ENCODE measurements around the gene TEX36. TPM values are rescaled to one million over a fixed set of nuclear protein-coding genes. Genes with fewer than 3 reads are reported as not detected.

TEX36 gene
- total and polyA plus RNA-seq, 9 of the 15 experiments (the other 6 are each of a cell fraction or from before 2014, with no cell fraction given) = 0.10 to 0.82 (median 0.15) TPM; not detected in 6

DNA sequence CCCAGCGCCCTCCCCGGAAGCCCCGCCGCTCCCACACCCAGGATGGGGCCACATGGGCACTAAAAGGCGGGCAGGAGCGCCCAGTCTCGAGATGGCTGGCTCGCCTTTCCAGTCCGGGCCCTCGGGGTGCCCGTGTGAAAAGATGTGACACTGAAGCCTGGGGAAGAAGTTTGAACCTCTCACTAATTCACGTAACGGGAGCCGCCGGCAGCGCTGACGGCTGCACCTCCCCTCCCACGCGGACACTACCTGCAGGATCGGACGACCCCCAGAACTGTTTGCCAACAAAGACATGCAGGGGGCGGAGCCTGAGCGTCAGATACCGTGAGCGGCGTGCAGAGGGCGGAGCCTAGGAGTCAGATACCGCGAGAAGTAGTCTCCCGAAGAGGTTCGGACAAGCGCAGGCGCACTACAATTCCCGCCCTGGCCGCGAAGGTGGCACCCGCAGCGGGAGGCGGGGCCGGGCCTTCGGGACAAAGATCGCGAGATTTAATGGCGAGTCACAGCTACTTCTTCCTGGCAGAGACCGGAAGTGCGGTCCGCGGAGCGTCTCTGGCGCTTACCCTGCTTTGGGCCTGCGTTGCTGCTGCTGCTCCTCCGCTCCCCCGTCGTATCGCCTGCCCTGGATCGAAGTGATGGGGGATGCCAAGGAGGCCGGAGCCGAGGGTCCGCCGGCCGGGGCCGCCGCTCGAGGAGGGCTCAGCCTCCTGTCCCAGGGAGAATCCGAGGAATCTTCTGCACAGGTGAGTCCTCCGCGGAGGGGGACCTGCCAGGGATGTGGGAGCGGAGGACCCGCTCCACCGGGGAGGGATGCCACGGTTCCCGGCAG is 36.4 kb upstream of the TEX36 start, which contains the start of gene EDRF1 (continued):
- TF ChIP-seq, protein P1, sequence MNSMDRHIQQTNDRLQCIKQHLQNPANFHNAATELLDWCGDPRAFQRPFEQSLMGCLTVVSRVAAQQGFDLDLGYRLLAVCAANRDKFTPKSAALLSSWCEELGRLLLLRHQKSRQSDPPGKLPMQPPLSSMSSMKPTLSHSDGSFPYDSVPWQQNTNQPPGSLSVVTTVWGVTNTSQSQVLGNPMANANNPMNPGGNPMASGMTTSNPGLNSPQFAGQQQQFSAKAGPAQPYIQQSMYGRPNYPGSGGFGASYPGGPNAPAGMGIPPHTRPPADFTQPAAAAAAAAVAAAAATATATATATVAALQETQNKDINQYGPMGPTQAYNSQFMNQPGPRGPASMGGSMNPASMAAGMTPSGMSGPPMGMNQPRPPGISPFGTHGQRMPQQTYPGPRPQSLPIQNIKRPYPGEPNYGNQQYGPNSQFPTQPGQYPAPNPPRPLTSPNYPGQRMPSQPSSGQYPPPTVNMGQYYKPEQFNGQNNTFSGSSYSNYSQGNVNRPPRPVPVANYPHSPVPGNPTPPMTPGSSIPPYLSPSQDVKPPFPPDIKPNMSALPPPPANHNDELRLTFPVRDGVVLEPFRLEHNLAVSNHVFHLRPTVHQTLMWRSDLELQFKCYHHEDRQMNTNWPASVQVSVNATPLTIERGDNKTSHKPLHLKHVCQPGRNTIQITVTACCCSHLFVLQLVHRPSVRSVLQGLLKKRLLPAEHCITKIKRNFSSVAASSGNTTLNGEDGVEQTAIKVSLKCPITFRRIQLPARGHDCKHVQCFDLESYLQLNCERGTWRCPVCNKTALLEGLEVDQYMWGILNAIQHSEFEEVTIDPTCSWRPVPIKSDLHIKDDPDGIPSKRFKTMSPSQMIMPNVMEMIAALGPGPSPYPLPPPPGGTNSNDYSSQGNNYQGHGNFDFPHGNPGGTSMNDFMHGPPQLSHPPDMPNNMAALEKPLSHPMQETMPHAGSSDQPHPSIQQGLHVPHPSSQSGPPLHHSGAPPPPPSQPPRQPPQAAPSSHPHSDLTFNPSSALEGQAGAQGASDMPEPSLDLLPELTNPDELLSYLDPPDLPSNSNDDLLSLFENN (IDR thresholded peaks at IDR 0.05; ENCODE audit: low read depth in 2 of 2, low read length in 2 of 2) = no peak
- no peak for TF ChIP-seq SP2 (IDR thresholded peaks at IDR 0.05; ENCODE audit: extremely low read depth, low read depth, low read length, poor library complexity, severe bottlenecking)
- TF ChIP-seq SRSF3 (IDR thresholded peaks at IDR 0.05; ENCODE audit: insufficient read depth, low read length) = no peak
- no peak for TF ChIP-seq NR4A1 (CRISPR knock-in tag; IDR thresholded peaks at IDR 0.05)
- TF ChIP-seq NR4A1 (tag; IDR thresholded peaks at IDR 0.05) = no peak
- TF ChIP-seq ZNF668 (CRISPR knock-in tag; IDR thresholded peaks at IDR 0.05) = no peak
- TF ChIP-seq ZNF165 (CRISPR knock-in tag; IDR thresholded peaks at IDR 0.05; ENCODE audit: borderline replicate concordance) = no peak
- no peak for TF ChIP-seq KAT7 (CRISPR knock-in tag; IDR thresholded peaks at IDR 0.05; ENCODE audit: borderline replicate concordance)
- no peak for TF ChIP-seq FOXA3 (CRISPR knock-in tag; conservative IDR thresholded peaks at IDR 0.05 in 1 of 2, IDR thresholded peaks at IDR 0.05 in 1 of 2)
- TF ChIP-seq, protein P2, sequence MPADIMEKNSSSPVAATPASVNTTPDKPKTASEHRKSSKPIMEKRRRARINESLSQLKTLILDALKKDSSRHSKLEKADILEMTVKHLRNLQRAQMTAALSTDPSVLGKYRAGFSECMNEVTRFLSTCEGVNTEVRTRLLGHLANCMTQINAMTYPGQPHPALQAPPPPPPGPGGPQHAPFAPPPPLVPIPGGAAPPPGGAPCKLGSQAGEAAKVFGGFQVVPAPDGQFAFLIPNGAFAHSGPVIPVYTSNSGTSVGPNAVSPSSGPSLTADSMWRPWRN (IDR thresholded peaks at IDR 0.05; ENCODE audit: low read depth) = no peak
- TF ChIP-seq GATA2 (CRISPR knock-in tag; IDR thresholded peaks at IDR 0.05) = no peak
- TF ChIP-seq MXI1 (IDR thresholded peaks at IDR 0.05; ENCODE audit: low read depth, low read length) = no peak
- TF ChIP-seq TBL1XR1 (IDR thresholded peaks at IDR 0.05; ENCODE audit: low read length in 2 of 2) = no peak
- TF ChIP-seq NBN (IDR thresholded peaks at IDR 0.05; ENCODE audit: low read depth) = no peak
- TF ChIP-seq HLTF (IDR thresholded peaks at IDR 0.05) = no peak
